ENCODE measurements around the gene MMP1. TPM values are rescaled to one million over a fixed set of nuclear protein-coding genes. Genes with fewer than 3 reads are reported as not detected.

Gene MMP1
- total and polyA plus RNA-seq, 8 donors: 1.1 to 9.5 (median 3.2) TPM

GRCh38 chr11:102780491-102780918 lies 17.5 kb downstream of the MMP1 start, which contains the start of gene MMP10:
MMP10 (minus strand) TSS chr11:102780628; CDS start chr11:102780591, 37 bp downstream.
- peak in 1 of 2 donors; percentile 28 for TF ChIP-seq CTCF (IDR thresholded peaks at IDR 0.05)
- no peaks in the 10 kb centered on the region for H3K9me3 ChIP-seq
- no peak within 1 kb of the TSS for H3K4me3 ChIP-seq
- no peak within 1 kb of the TSS for H3K27ac ChIP-seq
- H3K4me1 ChIP-seq: no peaks in the 10 kb centered on the region
- intact Hi-C loops (cut with DNase I): no loop called here
- H3K36me3 ChIP-seq: no peaks in the 10 kb centered on the region
- DNase-seq (no peak), ATAC-seq (peak; percentile 53)
- no peaks in the 10 kb centered on the region for H3K27me3 ChIP-seq

GRCh38 chr11:102776454-102776853 lies 21.5 kb downstream of the MMP1 start:
- Histone ChIP-seq H3K9me3 (no peaks in the 10 kb centered on the region), H3K36me3 (no peaks in the 10 kb centered on the region), H3K27ac (no peak overlapping the region), H3K4me3 (no peak overlapping the region), H3K4me1 (no peaks in the 10 kb centered on the region), H3K27me3 (no peaks in the 10 kb centered on the region)
- intact Hi-C loops (cut with DNase I): no loop called here
- TF ChIP-seq CTCF (IDR thresholded peaks at IDR 0.05): no peak
- DNase-seq: no peak
- ATAC-seq: peak; percentile 41

GRCh38 chr11:102773386-102773785 lies 24.6 kb downstream of the MMP1 start:
- H3K9me3 ChIP-seq: no peaks in the 10 kb centered on the region
- ATAC-seq (no peak), DNase-seq (no peak)
- H3K4me1 ChIP-seq: no peaks in the 10 kb centered on the region
- no peaks in the 10 kb centered on the region for H3K36me3 ChIP-seq
- no peak overlapping the region for H3K4me3 ChIP-seq
- no peak overlapping the region for H3K27ac ChIP-seq
- H3K27me3 ChIP-seq: peaks cover 0 to 6% of the 10 kb centered on the region in 2 donors
- TF ChIP-seq CTCF (IDR thresholded peaks at IDR 0.05): no peak
- intact Hi-C loops (cut with DNase I): no loop called here

GRCh38 chr11:102771351-102771750 lies 26.6 kb downstream of the MMP1 start:
- no peak for DNase-seq

GRCh38 chr11:102770191-102770590 lies 27.8 kb downstream of the MMP1 start:
- H3K4me1 ChIP-seq: no peaks in the 10 kb centered on the region
- no peak overlapping the region for H3K4me3 ChIP-seq
- peaks cover 3 to 6% of the 10 kb centered on the region in 2 donors for H3K27me3 ChIP-seq
- H3K36me3 ChIP-seq: no peaks in the 10 kb centered on the region
- H3K9me3 ChIP-seq: no peaks in the 10 kb centered on the region
- intact Hi-C loops (cut with DNase I): no loop called here
- H3K27ac ChIP-seq: no peak overlapping the region
- no peak for ATAC-seq
- no peak for TF ChIP-seq CTCF (IDR thresholded peaks at IDR 0.05)
- no peak for DNase-seq

More at GRCh38 chr11:102771351-102771750, 26.6 kb downstream of the MMP1 start:
- Histone ChIP-seq H3K27me3 (peaks cover 3 to 6% of the 10 kb centered on the region in 2 donors), H3K4me1 (no peaks in the 10 kb centered on the region), H3K27ac (no peak overlapping the region), H3K36me3 (no peaks in the 10 kb centered on the region), H3K4me3 (no peak overlapping the region), H3K9me3 (no peaks in the 10 kb centered on the region)
- no peak for TF ChIP-seq CTCF (IDR thresholded peaks at IDR 0.05)
- no peak for ATAC-seq
- intact Hi-C loops (cut with DNase I): no loop called here

Data from left lung (tissue), 10 donors.